HT1080 (cell line): ENCODE results near the gene ETFB. TPM values are rescaled to one million over a fixed set of nuclear protein-coding genes. Genes with fewer than 3 reads are reported as not detected.

Experiments
- DNase-seq: peaks from one replicate; pipeline ENCODE4 v3.0.0-alpha.2; 2015; ENCODE audit warnings: low read depth
- total RNA-seq: library from RNA; depleted of rRNA; stranded (reverse); fragments of >200 nt; shearing (Covaris generic); gene quantifications from 2 replicates; pipeline ENCODE4 v1.2.3, GENCODE V29; 2014

ETFB gene
- total RNA-seq, 1 experiment from 2014 or later = 68.4 TPM

- DNase-seq = no peak
Measured at GRCh38 chr19:51372649-51373504, 6.7 kb upstream of the ETFB start, which contains the start of gene NKG7. Gene NKG7, minus strand, starts transcription at chr19:51372654. Its CDS starts 119 bp downstream, at chr19:51372535.

GRCh38 chr19:51372021-51372648, 5.9 kb upstream of the ETFB start:
- DNase-seq = no peak

- DNase-seq = no peak
Measured at GRCh38 chr19:51371186-51371690, 5.0 kb upstream of the ETFB start.

- DNase-seq = no peak
Measured at GRCh38 chr19:51370230-51370629, 4.0 kb upstream of the ETFB start.

GRCh38 chr19:51368366-51369282, 2.4 kb upstream of the ETFB start, which contains the start of gene CLDND2:
Gene CLDND2, minus strand, starts transcription at chr19:51369003. Its CDS starts 426 bp downstream, at chr19:51368577.
- no peak for DNase-seq

GRCh38 chr19:51367565-51368365, 1.6 kb upstream of the ETFB start:
- DNase-seq = peak; percentile 98

- no peak for DNase-seq
Measured at GRCh38 chr19:51367255-51367564, 1.0 kb upstream of the ETFB start.

- peak; percentile 94 for DNase-seq
Measured at GRCh38 chr19:51366389-51367254, 434 bp upstream of the ETFB start.

- DNase-seq = peak; percentile 26
Measured at GRCh38 chr19:51365211-51365964, 800 bp downstream of the ETFB start.

- DNase-seq = no peak
Measured at GRCh38 chr19:51364200-51365106, 1.7 kb downstream of the ETFB start.

GRCh38 chr19:51361239-51361638, 4.9 kb downstream of the ETFB start:
- no peak for DNase-seq

GRCh38 chr19:51359294-51359693, 6.9 kb downstream of the ETFB start:
- peak; percentile 78 for DNase-seq

GRCh38 chr19:51357952-51358351, 8.2 kb downstream of the ETFB start:
- no peak for DNase-seq

- no peak for DNase-seq
Measured at GRCh38 chr19:51356159-51356801, 9.9 kb downstream of the ETFB start.

GRCh38 chr19:51354742-51355148, 11.4 kb downstream of the ETFB start:
- DNase-seq = no peak

GRCh38 chr19:51354103-51354741, 12.0 kb downstream of the ETFB start:
- no peak for DNase-seq
